Epithelial cell of prostate (primary cell): ENCODE measurements around the gene LDLRAD4.

Experiments
- DNase-seq: peaks from one replicate; pipeline ENCODE4 v3.0.0-alpha.2; 2011; ENCODE audit warnings: low read depth, low spot score
- H3K27ac ChIP-seq: fragments of 450-650 bp; 2 replicates; pipeline ENCODE4 v1.5.1; 2017; ENCODE audit warnings: mild to moderate bottlenecking

Gene LDLRAD4

DNA sequence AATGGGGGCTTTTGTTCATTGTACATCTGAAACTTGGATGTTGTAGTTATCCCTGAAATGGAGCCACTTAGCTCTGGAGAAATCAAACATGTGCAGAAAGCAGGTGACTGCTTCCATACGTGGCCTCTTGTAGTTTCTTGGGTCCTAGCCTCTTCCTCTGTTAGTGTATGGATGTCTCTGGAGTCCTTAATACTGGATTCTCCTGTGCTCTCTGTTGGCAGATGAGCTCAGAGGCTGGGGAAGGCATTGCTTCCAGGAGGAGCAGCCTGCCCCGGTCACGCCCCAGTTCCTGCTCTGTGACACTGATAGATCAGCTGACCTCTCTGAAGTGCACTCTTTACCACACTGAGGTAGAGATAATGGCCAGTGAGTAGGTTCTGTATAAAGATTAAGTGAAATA is 176.2 kb downstream of the LDLRAD4 start:
- no peak overlapping the region for H3K27ac ChIP-seq
- DNase-seq: no peak

DNA sequence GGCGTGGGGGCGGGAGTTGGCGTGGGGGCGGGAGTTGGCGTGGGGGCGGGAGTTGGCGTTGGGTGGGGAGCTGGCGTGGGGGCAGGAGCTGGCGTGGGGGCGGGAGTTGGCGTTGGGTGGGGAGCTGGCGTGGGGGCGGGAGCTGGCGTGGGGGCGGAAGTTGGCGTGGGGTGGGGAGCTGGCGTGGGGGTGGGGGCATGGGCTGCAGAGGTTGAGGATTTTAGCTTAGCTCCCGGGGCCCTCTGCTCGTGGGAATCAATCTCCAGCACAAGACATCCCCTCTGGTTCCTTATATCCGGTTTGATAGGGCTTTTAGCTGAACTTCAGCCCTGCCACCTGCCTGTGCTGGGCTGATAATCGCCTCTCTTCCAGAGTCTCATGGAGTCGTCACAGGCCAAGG is 177.0 kb downstream of the LDLRAD4 start:
- no peak for DNase-seq
- H3K27ac ChIP-seq: no peak overlapping the region

- no peak overlapping the region for H3K27ac ChIP-seq
- DNase-seq: no peak
Measured at GRCh38 chr18:13397504-13398163, 179.1 kb downstream of the LDLRAD4 start.

DNA sequence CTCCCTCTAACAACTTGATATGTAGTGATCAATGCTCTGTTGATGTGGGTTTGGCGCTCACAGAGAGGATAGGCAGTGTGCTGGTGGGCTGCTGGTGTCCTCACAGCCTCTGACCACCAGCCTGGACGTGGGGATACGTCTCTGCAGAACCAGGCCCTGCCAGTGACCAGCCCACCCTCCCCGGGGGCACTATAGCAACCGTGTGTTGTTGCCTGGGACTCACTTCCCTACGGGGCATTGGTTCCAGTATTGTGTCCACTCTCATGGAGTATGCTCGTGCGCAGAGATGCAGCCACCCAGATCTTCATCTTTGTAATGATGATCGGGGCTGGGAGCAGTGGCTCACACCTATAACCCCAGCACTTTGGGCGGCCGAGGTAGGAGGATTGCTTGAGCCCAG is 180.1 kb downstream of the LDLRAD4 start:
- H3K27ac ChIP-seq: no peak overlapping the region
- no peak for DNase-seq

GRCh38 chr18:13399511-13399910 is 181.0 kb downstream of the LDLRAD4 start:
- no peak for DNase-seq
- no peak overlapping the region for H3K27ac ChIP-seq

DNA sequence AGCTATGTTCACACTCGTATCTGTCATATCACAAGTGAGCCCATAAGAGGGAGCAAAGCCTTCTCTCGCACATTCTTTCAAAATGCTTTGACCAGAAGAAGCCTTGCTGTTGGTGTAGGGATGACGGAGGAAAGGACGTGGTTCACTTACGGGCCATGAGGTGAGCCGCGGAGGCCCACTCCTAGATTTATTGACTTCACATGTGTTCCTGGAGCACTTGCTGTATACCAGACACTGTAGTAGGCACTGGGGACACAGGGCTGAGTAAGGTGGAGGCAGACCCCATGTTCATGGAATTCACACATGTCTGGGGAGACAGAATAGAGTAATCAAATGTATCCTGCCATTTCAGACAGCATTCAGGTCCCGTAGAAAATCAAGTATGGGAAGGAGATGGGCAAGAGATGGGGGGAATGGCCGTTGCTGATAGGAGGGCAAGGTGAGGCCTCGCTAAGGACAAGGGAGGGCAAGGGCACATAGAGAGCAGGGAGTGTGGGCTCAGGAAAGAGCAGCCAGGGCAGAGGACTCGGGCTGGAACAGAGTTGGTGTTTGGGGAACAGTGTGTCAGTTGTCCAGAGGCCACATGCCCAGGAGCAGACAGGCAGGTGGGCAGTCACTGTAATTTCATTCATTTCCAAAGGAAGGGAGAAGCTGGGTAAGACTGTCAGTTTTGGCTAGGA is 182.2 kb downstream of the LDLRAD4 start:
- no peak for DNase-seq
- H3K27ac ChIP-seq: no peak overlapping the region

- H3K27ac ChIP-seq: no peak overlapping the region
- no peak for DNase-seq
Measured at GRCh38 chr18:13401404-13401803, 182.8 kb downstream of the LDLRAD4 start.

GRCh38 chr18:13401826-13402225 is 183.3 kb downstream of the LDLRAD4 start:
- H3K27ac ChIP-seq: no peak overlapping the region
- DNase-seq: no peak

GRCh38 chr18:13403786-13404549 is 185.4 kb downstream of the LDLRAD4 start:
- no peak overlapping the region for H3K27ac ChIP-seq
- no peak for DNase-seq

- no peak for DNase-seq
- no peak overlapping the region for H3K27ac ChIP-seq
Measured at GRCh38 chr18:13405305-13406038, 186.9 kb downstream of the LDLRAD4 start.

DNA sequence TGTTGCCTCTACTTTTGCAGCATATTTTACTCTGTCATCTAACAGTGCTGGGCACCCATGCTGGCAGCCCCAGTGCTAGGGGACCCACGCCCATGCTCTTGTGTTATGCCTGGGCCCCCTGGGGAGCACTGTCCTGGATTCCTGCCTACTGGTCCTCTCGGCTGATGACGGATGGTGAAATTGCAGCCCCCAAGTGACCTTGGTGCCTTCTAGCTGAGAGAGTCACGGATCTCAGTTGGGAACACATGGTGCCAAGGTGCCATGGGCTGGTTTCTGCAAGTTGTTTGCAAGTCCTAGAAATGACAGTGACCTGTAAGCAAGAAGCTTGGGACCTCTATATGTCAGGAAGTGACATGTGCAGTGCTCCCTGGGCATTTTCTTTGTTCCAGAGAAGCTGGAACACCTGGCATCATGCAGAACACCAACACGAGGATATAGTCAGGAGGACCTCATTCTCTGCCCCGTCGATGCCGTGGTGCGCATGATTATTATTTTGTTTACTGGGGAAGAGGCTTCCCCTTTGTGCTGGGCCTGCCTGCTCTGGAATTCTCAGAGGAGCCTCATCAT is 187.6 kb downstream of the LDLRAD4 start:
- DNase-seq: no peak
- no peak overlapping the region for H3K27ac ChIP-seq

GRCh38 chr18:13406736-13407135 is 188.2 kb downstream of the LDLRAD4 start:
- no peak for DNase-seq
- no peak overlapping the region for H3K27ac ChIP-seq

DNA sequence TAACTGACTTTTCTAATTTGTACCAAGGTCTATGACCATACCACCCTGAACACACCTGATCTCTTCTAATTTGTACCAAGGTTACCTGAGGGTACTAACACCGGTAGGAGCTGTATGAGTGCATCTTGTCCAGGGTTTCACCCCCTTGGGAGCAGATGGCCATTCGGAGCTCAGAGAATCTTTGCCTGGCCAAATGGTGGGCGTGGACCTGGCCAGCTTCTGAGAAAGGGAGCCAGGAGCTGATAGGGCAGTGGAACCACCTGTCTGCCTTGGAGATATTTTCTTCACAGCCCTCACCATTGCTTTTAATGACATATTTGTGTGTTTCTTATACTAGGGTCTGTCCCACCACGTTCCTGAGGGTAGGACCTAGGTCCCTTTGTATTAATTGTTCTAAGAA is 188.9 kb downstream of the LDLRAD4 start:
- DNase-seq: no peak
- H3K27ac ChIP-seq: no peak overlapping the region

GRCh38 chr18:13409026-13409425 is 190.5 kb downstream of the LDLRAD4 start:
- no peak for DNase-seq
- no peak overlapping the region for H3K27ac ChIP-seq

- H3K27ac ChIP-seq: no peak overlapping the region
- DNase-seq: no peak
Measured at GRCh38 chr18:13409997-13410396, 191.4 kb downstream of the LDLRAD4 start.

GRCh38 chr18:13410471-13410870 is 191.9 kb downstream of the LDLRAD4 start:
- DNase-seq: no peak
- no peak overlapping the region for H3K27ac ChIP-seq

DNA sequence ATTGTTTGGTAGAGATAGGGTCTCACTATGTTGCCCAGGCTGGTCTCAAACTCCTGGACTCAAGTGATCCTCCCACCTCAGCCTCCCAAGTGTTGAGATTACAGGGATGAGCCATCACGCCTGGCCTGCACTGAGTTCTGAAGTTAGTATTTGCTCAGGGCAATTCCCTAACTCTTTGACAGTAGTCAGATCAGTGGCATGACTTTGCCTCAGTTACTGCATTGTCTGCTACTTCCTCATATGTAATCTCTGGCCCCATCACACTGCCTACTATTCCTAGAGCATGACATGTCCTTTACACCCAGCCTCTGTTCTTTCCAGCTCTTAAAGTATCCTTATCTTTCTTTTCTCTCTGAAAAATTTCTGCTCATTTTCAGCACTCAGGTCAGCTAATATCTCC is 193.5 kb downstream of the LDLRAD4 start:
- no peak for DNase-seq
- no peak overlapping the region for H3K27ac ChIP-seq

GRCh38 chr18:13412901-13413300 is 194.3 kb downstream of the LDLRAD4 start:
- no peak overlapping the region for H3K27ac ChIP-seq
- no peak for DNase-seq

GRCh38 chr18:13414102-13414501 is 195.5 kb downstream of the LDLRAD4 start:
- no peak overlapping the region for H3K27ac ChIP-seq
- no peak for DNase-seq

GRCh38 chr18:13414521-13414920 is 196.0 kb downstream of the LDLRAD4 start:
- H3K27ac ChIP-seq: no peak overlapping the region
- DNase-seq: no peak
